GM21526 (cell line): ENCODE data around the gene TMEM108.

ENCODE experiments used
- ATAC-seq: cut with Tn5 transposase; IDR thresholded peaks from one replicate; pipeline ENCODE4 v1.9.1; 2021; ENCODE audit warnings: moderate library complexity; ENCODE audit not compliant: unreplicated experiment, low FRiP score

The TMEM108 gene

GRCh38 chr3:133159498-133160475, 121.6 kb downstream of the TMEM108 start:
- no peak for ATAC-seq

GRCh38 chr3:133161656-133162055, 123.5 kb downstream of the TMEM108 start:
- ATAC-seq = no peak

- ATAC-seq = no peak
Observed at GRCh38 chr3:133162265-133162664, 124.1 kb downstream of the TMEM108 start.

- no peak for ATAC-seq
Observed at GRCh38 chr3:133162670-133163305, 124.6 kb downstream of the TMEM108 start.

GRCh38 chr3:133167340-133168024, 129.3 kb downstream of the TMEM108 start:
- ATAC-seq = no peak

- no peak for ATAC-seq
Observed at GRCh38 chr3:133168025-133168401, 129.8 kb downstream of the TMEM108 start.

- ATAC-seq = no peak
Observed at GRCh38 chr3:133169331-133170068, 131.3 kb downstream of the TMEM108 start.

- no peak for ATAC-seq
Observed at GRCh38 chr3:133171831-133172230, 133.6 kb downstream of the TMEM108 start.

- no peak for ATAC-seq
Observed at GRCh38 chr3:133181392-133182150, 143.4 kb downstream of the TMEM108 start.

- ATAC-seq = no peak
Observed at GRCh38 chr3:133187870-133188379, 149.7 kb downstream of the TMEM108 start.

- ATAC-seq = no peak
Observed at GRCh38 chr3:133188996-133189395, 150.8 kb downstream of the TMEM108 start.

- no peak for ATAC-seq
Observed at GRCh38 chr3:133189893-133190292, 151.7 kb downstream of the TMEM108 start.

GRCh38 chr3:133191818-133192217, 153.6 kb downstream of the TMEM108 start:
- no peak for ATAC-seq

- no peak for ATAC-seq
Observed at GRCh38 chr3:133192363-133192945, 154.3 kb downstream of the TMEM108 start.

- ATAC-seq = no peak
Observed at GRCh38 chr3:133192967-133193366, 154.8 kb downstream of the TMEM108 start.

- no peak for ATAC-seq
Observed at GRCh38 chr3:133196527-133196926, 158.3 kb downstream of the TMEM108 start.

GRCh38 chr3:133197619-133198018, 159.4 kb downstream of the TMEM108 start:
- no peak for ATAC-seq

- ATAC-seq = no peak
Observed at GRCh38 chr3:133206921-133207320, 168.7 kb downstream of the TMEM108 start.

- no peak for ATAC-seq
Observed at GRCh38 chr3:133208184-133208583, 170.0 kb downstream of the TMEM108 start.
